WERI-Rb-1 (cell line): ENCODE results near the gene APP.
"Not testable (repeated sequence)": the region's sequence is repeated elsewhere in the genome, so short reads cannot be mapped to it uniquely, and the experiment has no call there.

Experiments
- DNase-seq: peaks from one replicate; pipeline ENCODE4 v3.0.0-alpha.2; 2020
- H3K27ac ChIP-seq: fragments of 250-450 bp; sonication (Bioruptor Pico); 2 replicates; pipeline ENCODE4 v1.5.1; 2020; ENCODE audit warnings: mild to moderate bottlenecking, moderate library complexity
- H3K27me3 ChIP-seq: fragments of 250-450 bp; sonication (Bioruptor Pico); 2 replicates; pipeline ENCODE4 v1.5.1; 2021; ENCODE audit warnings: mild to moderate bottlenecking, low read depth, moderate library complexity; ENCODE audit not compliant: insufficient read depth, severe bottlenecking
- H3K36me3 ChIP-seq: fragments of 250-450 bp; sonication (Bioruptor Pico); 2 replicates; pipeline ENCODE4 v1.5.1; 2020; ENCODE audit warnings: mild to moderate bottlenecking, moderate library complexity
- H3K4me3 ChIP-seq: 2 replicates; pipeline ENCODE4 v1.5.1; 2011; ENCODE audit warnings: low read depth, mild to moderate bottlenecking, control low read depth, low read length
- H3K9me3 ChIP-seq: fragments of 250-450 bp; sonication (Bioruptor Pico); 2 replicates; pipeline ENCODE4 v1.5.1; 2021; ENCODE audit warnings: mild to moderate bottlenecking, moderate library complexity; ENCODE audit not compliant: severe bottlenecking
- CTCF ChIP-seq: IDR thresholded peaks from 2 replicates; pipeline ENCODE4 v1.5.1; 2011; ENCODE audit warnings: low read depth, mild to moderate bottlenecking, control low read depth, inconsistent platforms, low read length

The APP gene

DNA sequence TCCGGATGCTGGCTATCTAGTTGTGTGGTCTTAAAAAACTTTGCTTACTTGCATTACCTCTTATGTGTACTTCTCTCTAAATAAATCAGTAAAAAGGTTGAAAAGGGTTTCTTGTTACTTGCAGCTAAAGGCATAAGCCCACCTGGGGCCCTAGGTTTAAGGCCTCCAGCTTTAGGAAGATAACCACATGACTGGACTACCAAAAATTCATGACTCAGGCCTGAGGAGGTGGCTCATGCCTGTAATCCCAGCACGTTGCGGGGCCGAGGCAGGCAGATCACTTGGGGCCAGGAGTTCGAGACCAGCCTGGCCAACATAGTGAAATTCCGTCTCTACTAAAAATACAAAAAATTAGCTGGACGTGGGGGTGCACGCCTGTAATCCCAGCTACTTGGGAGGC is 142.9 kb downstream of the APP start:
- Histone ChIP-seq H3K36me3 (peaks cover 50% of the 10 kb centered on the region), H3K27ac (no peak overlapping the region), H3K9me3 (no peaks in the 10 kb centered on the region), H3K4me3 (no peak overlapping the region), H3K27me3 (no peaks in the 10 kb centered on the region)
- no peak for DNase-seq
- TF ChIP-seq CTCF = no peak

DNA sequence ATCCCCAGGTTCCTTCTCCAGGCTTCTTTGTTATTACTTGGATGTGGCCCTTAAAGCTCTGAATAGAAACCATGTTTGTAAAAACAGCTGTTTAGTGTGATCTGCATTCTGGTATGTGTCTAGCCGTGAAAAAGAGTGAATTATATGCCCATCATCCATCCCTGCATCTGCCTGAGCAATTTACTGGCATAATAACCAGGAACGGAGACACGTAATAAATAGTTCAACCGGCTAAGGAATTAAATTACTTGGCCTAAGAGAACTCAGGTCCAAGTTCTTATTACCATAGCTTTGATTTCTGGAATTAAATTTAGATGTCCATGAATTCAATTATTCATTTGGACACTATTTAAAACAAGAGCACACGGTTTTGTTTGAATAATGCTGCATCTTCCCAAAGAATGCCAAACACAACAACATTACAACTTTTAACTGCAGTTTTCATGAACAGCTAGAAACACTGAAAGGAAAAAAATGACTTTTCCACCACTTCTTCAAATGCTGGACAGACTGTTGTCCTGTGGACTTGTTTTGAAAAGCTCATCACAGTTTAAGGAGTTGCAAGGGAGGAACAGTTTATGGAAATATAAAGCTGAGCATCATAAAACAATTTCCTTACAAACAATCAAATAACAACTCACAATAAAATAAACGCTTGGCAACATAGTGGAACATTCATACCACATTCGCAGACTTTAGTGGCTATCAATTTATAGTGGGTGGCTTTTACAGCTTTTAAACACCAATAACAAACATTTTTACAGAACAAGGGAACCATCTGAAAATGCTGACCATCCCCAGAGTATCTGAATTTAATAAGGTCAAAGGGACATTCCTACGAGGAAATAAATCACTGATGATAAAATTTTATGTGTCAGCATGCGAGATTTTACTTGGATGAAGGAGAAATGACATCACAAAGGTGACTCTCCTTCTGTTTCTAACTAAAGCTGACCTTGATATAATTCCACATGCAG is 144.7 kb downstream of the APP start:
- Histone ChIP-seq H3K27ac (no peak overlapping the region), H3K4me3 (no peak overlapping the region), H3K27me3 (no peaks in the 10 kb centered on the region), H3K36me3 (peaks cover 51% of the 10 kb centered on the region), H3K9me3 (no peaks in the 10 kb centered on the region)
- DNase-seq = no peak
- no peak for TF ChIP-seq CTCF

GRCh38 chr21:26023406-26023805 is 147.2 kb downstream of the APP start:
- not testable (repeated sequence) for DNase-seq, H3K4me3 ChIP-seq, H3K27me3 ChIP-seq, H3K9me3 ChIP-seq, H3K27ac ChIP-seq
- peaks cover 49% of the 10 kb centered on the region for H3K36me3 ChIP-seq

- not testable (repeated sequence) for H3K4me3 ChIP-seq, H3K27me3 ChIP-seq, H3K27ac ChIP-seq, DNase-seq, H3K9me3 ChIP-seq
- H3K36me3 ChIP-seq = peaks cover 53% of the 10 kb centered on the region
Observed at GRCh38 chr21:26022598-26023337, 147.8 kb downstream of the APP start.

- Histone ChIP-seq H3K36me3 (peaks cover 49% of the 10 kb centered on the region), H3K4me3 (no peak overlapping the region), H3K9me3 (no peaks in the 10 kb centered on the region), H3K27ac (no peak overlapping the region), H3K27me3 (no peaks in the 10 kb centered on the region)
- DNase-seq = no peak
- no peak for TF ChIP-seq CTCF
Observed at GRCh38 chr21:26020510-26020909, 150.1 kb downstream of the APP start.

DNA sequence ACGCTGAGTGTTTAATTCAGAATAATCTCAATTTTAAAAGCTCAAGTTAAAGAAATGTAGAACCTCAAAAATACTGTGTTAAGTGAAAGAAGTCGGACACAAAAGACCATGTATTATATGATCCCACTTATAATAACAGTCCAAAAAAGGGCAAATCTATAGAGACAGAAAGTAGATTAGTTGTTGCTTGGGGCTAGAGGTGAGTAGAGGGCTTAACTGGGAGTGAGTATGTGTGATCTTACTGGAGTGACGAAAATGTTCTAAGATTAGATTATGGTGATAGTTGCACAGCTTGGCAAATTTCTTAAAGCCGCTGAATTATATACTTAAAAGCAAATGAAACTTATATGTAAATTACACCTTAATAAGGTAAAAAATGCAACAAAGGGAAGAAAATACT is 150.5 kb downstream of the APP start:
- H3K4me3 ChIP-seq = no peak overlapping the region
- H3K27me3 ChIP-seq = no peaks in the 10 kb centered on the region
- H3K36me3 ChIP-seq = peaks cover 44% of the 10 kb centered on the region
- H3K9me3 ChIP-seq = no peaks in the 10 kb centered on the region
- no peak for TF ChIP-seq CTCF
- DNase-seq = no peak
- no peak overlapping the region for H3K27ac ChIP-seq
